ENCODE measurements around the gene CTNND2. TPM values are rescaled to one million over a fixed set of nuclear protein-coding genes. Genes with fewer than 3 reads are reported as not detected.

The CTNND2 gene
- total and polyA plus RNA-seq, 2 donors (not counting 1 experiment from before 2014, with no cell fraction given): not detected

GRCh38 chr5:11378461-11378860 is 525.8 kb downstream of the CTNND2 start:
- Histone ChIP-seq H3K27ac (ENCODE audit: low read length in 2 of 2) (no peak overlapping the region), H4K20me1 (ENCODE audit: control insufficient read depth, insufficient read depth, low read length, poor library complexity, severe bottlenecking) (no peaks in the 10 kb centered on the region), H3K4me2 (replicated peaks; ENCODE audit: low read depth, low read length, poor library complexity, severe bottlenecking) (no peak overlapping the region), H3K4me1 (ENCODE audit: control insufficient read depth in 2 of 2, insufficient read depth in 2 of 2, low read length in 2 of 2) (no peaks in the 10 kb centered on the region), H3K27me3 (replicated peaks in 1 of 4; ENCODE audit: control extremely low read depth in 1 of 4, control insufficient read depth in 3 of 4, insufficient read depth in 4 of 4, low read length in 3 of 4) (peaks cover 0 to 6% (median 0%) of the 10 kb centered on the region in 4 experiments), H3K79me2 (ENCODE audit: control insufficient read depth, insufficient read depth, low read length) (no peaks in the 10 kb centered on the region), H3K9me3 (ENCODE audit: control extremely low read depth in 1 of 3, control insufficient read depth in 2 of 3, insufficient read depth in 1 of 3, low read length in 2 of 3) (no peaks in the 10 kb centered on the region), H3K9ac (ENCODE audit: low read length) (no peak overlapping the region), H3K4me3 (ENCODE audit: control extremely low read depth in 1 of 5, extremely low read depth in 1 of 5, insufficient read depth in 1 of 5, low read depth in 2 of 5, low read length in 4 of 5) (no peak overlapping the region), H2AFZ (ENCODE audit: insufficient read depth, low read depth, low read length, poor library complexity, severe bottlenecking) (no peak overlapping the region), H3K36me3 (replicated peaks in 1 of 2; ENCODE audit: control extremely low read depth in 1 of 2, control insufficient read depth in 1 of 2, extremely low read depth in 1 of 2, insufficient read depth in 2 of 2, low read length in 1 of 2) (no peaks in the 10 kb centered on the region)
- no peaks in the 10 kb centered on the region for H3K4me1 Mint-ChIP-seq
- DNase-seq (no peak), ATAC-seq (ENCODE audit: low read depth) (no peak)
- CTCF ChIA-PET: interaction anchor here (0.5 kb wide), 1 partner anchor 353 kb away, joined by 3 read pairs; no protein-coding TSS in a partner anchor
- no peak overlapping the region for H3K4me3 Mint-ChIP-seq
- intact Hi-C loops (cut with micrococcal nuclease): no loop called here
- H3K9me3 Mint-ChIP-seq (ENCODE audit: insufficient read depth): no peaks in the 10 kb centered on the region
- no peak overlapping the region for H3K27ac Mint-ChIP-seq
- POLR2A ChIA-PET: no interaction called here
- H3K27me3 Mint-ChIP-seq: peaks cover 16% of the 10 kb centered on the region
- WGBS (ENCODE audit: insufficient coverage): 96% methylated on average over 3 of the region's 5 CpGs
- TF ChIP-seq EZH2 (IDR thresholded peaks at IDR 0.05; ENCODE audit: borderline replicate concordance, insufficient read depth, low read depth, low read length, poor library complexity, severe bottlenecking): no peak
- no peak for TF ChIP-seq CTCF (IDR thresholded peaks at IDR 0.05)

- no peaks in the 10 kb centered on the region for H3K79me2 ChIP-seq (ENCODE audit: control insufficient read depth, insufficient read depth, low read length)
- no peak overlapping the region for H3K9ac ChIP-seq (ENCODE audit: low read length)
- H2AFZ ChIP-seq (ENCODE audit: insufficient read depth, low read depth, low read length, poor library complexity, severe bottlenecking): no peak overlapping the region
- intact Hi-C loops (cut with micrococcal nuclease): no loop called here
- 86% methylated on average over 1 of the region's 2 CpGs for WGBS (ENCODE audit: insufficient coverage)
- H3K4me3 ChIP-seq (ENCODE audit: control extremely low read depth in 1 of 5, extremely low read depth in 1 of 5, insufficient read depth in 1 of 5, low read depth in 2 of 5, low read length in 4 of 5): no peak overlapping the region
- H3K4me2 ChIP-seq (replicated peaks; ENCODE audit: low read depth, low read length, poor library complexity, severe bottlenecking): no peak overlapping the region
- no peak overlapping the region for H3K27ac Mint-ChIP-seq
- no peak overlapping the region for H3K27ac ChIP-seq (ENCODE audit: low read length in 2 of 2)
- H3K4me3 Mint-ChIP-seq: no peak overlapping the region
- ATAC-seq (ENCODE audit: low read depth): no peak
- no peaks in the 10 kb centered on the region for H3K4me1 Mint-ChIP-seq
- H3K9me3 ChIP-seq (ENCODE audit: control extremely low read depth in 1 of 3, control insufficient read depth in 2 of 3, insufficient read depth in 1 of 3, low read length in 2 of 3): no peaks in the 10 kb centered on the region
- H3K36me3 ChIP-seq (replicated peaks in 1 of 2; ENCODE audit: control extremely low read depth in 1 of 2, control insufficient read depth in 1 of 2, extremely low read depth in 1 of 2, insufficient read depth in 2 of 2, low read length in 1 of 2): no peaks in the 10 kb centered on the region
- peaks cover 16% of the 10 kb centered on the region for H3K27me3 Mint-ChIP-seq
- H3K9me3 Mint-ChIP-seq (ENCODE audit: insufficient read depth): no peaks in the 10 kb centered on the region
- no peaks in the 10 kb centered on the region for H4K20me1 ChIP-seq (ENCODE audit: control insufficient read depth, insufficient read depth, low read length, poor library complexity, severe bottlenecking)
- H3K27me3 ChIP-seq (replicated peaks in 1 of 4; ENCODE audit: control extremely low read depth in 1 of 4, control insufficient read depth in 3 of 4, insufficient read depth in 4 of 4, low read length in 3 of 4): peaks cover 0 to under 1% (median 0%) of the 10 kb centered on the region in 4 experiments
- DNase-seq: no peak
- ChIA-PET POLR2A (no interaction called here), CTCF (no interaction called here)
- no peaks in the 10 kb centered on the region for H3K4me1 ChIP-seq (ENCODE audit: control insufficient read depth in 2 of 2, insufficient read depth in 2 of 2, low read length in 2 of 2)
- TF ChIP-seq CTCF (IDR thresholded peaks at IDR 0.05) (no peak), EZH2 (IDR thresholded peaks at IDR 0.05; ENCODE audit: borderline replicate concordance, insufficient read depth, low read depth, low read length, poor library complexity, severe bottlenecking) (no peak)
Observed at GRCh38 chr5:11377896-11378295, 526.4 kb downstream of the CTNND2 start.
